Kidney epithelial cell (primary cell): ENCODE data around the gene NPW. TPM values are rescaled to one million over a fixed set of nuclear protein-coding genes. Genes with fewer than 3 reads are reported as not detected.
A peak's percentile ranks its signal among the peaks of the same experiment; 100 is the strongest.

ENCODE experiments used
- DNase-seq: peaks from one replicate; pipeline ENCODE4 v3.0.0-alpha.2; 2010; ENCODE audit warnings: low read depth
- H3K27me3 ChIP-seq: 2 replicates; pipeline ENCODE4 v1.6.0; 2011; ENCODE audit warnings: low read length; ENCODE audit not compliant: control insufficient read depth, insufficient read depth
- H3K36me3 ChIP-seq: 2 replicates; pipeline ENCODE4 v1.5.1; 2011; ENCODE audit warnings: low read length; ENCODE audit not compliant: control insufficient read depth, insufficient read depth
- H3K4me3 ChIP-seq: 2 replicates; pipeline ENCODE4 v1.5.1; 2011; ENCODE audit warnings: low read depth, mild to moderate bottlenecking, control low read depth, low read length
- CTCF ChIP-seq: IDR thresholded peaks from 2 replicates; pipeline ENCODE4 v1.5.1; 2011; ENCODE audit warnings: mild to moderate bottlenecking, moderate library complexity, low read length, control low read depth, inconsistent platforms; ENCODE audit not compliant: insufficient read depth, poor library complexity, severe bottlenecking
- total RNA-seq: library from RNA; depleted of rRNA; stranded (reverse); fragments of >200 nt; gene quantifications from 2 replicates; pipeline ENCODE4 v1.2.3, GENCODE V29; 2015

NPW gene
- total RNA-seq, 1 donor from 2014 or later, result not detected

- no peak for TF ChIP-seq CTCF
- H3K27me3 ChIP-seq, result no peaks in the 10 kb centered on the region
- no peak overlapping the region for H3K4me3 ChIP-seq
- no peak for DNase-seq
- no peaks in the 10 kb centered on the region for H3K36me3 ChIP-seq
These were observed 6.1 kb upstream of the NPW start for GRCh38 chr16:2013527-2013926.

GRCh38 chr16:2015117-2015946 is 4.3 kb upstream of the NPW start:
- Histone ChIP-seq H3K4me3 (no peak overlapping the region), H3K27me3 (peaks cover 16% of the 10 kb centered on the region), H3K36me3 (no peaks in the 10 kb centered on the region)
- no peak for TF ChIP-seq CTCF
- no peak for DNase-seq

- TF ChIP-seq CTCF, result no peak
- no peak for DNase-seq
- H3K36me3 ChIP-seq, result no peaks in the 10 kb centered on the region
- no peak overlapping the region for H3K4me3 ChIP-seq
- peaks cover 21% of the 10 kb centered on the region for H3K27me3 ChIP-seq
These were observed 3.7 kb upstream of the NPW start for GRCh38 chr16:2015947-2016208.

GRCh38 chr16:2016407-2016922 is 3.1 kb upstream of the NPW start:
- Histone ChIP-seq H3K27me3 (peaks cover 24% of the 10 kb centered on the region), H3K36me3 (no peaks in the 10 kb centered on the region), H3K4me3 (no peak overlapping the region)
- DNase-seq, result no peak
- peak; percentile 45 for TF ChIP-seq CTCF

GRCh38 chr16:2019921-2020831 is 591 bp downstream of the NPW start:
- peaks cover 28% of the 10 kb centered on the region for H3K27me3 ChIP-seq
- no peak for TF ChIP-seq CTCF
- H3K4me3 ChIP-seq, result no peak overlapping the region
- H3K36me3 ChIP-seq, result no peaks in the 10 kb centered on the region
- DNase-seq, result no peak
